Measurements from ENCODE around the gene DISC1.
"Not testable (repeated sequence)": the region's sequence is repeated elsewhere in the genome, so short reads cannot be mapped to it uniquely, and the experiment has no call there.

DISC1 gene

DNA sequence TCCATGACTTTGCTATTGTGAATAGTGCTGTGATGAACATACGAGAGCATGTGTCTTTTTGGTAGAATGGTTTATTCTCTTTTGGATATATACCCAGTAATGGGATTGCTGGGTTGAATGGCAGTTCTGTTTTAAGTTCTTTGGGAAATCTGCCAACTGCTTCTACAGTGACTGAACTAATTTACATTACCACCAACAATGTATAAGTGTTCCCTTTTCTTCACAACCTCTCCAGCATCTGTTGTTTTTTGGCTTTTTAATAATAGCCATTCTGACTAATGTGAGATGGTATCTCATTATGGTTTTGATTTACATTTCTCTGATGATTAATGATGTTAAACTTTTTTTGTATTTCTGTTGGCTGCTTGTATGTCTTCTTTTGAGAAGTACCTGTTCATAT is 335.2 kb downstream of the DISC1 start:
- DNase-seq (ENCODE audit: low spot score): not testable (repeated sequence)

DNA sequence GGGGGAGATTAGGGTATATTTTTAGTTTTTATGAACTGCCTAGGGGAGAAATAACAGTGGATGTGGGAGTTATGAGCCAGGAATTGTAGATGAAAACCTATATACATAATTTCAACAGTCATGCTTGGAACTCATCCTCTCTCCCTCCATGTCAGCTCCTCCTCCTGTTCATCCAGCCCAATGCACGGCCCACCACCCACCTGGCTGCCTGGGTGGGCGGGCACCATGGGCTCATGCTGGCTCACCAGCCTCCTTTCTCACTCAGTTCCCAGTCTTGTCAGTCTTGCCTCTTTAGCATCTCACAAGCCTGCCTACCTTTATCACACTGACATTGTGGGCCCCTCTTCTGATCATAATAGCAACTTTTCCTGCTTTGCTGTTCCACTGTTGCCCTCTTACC is 336.0 kb downstream of the DISC1 start:
- DNase-seq (ENCODE audit: low spot score): no peak

DNA sequence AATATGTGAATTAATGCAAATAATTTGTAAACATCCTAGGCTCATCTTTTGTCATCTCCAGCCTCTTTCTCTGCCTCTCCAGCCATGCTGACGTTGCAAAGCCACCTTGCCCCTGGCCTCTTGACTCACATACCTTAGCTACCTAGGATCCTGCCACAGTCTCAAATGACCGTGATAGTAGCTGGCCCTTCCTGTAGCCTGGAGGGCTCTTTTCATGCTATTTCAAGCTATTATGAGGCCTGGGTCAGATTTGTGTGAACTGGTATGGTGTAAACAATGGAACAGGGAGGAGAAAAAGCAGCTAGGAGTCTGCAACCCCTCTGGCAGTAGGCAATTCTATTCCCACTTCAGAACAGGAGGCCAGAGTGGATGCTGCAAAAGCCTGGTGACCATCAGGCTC is 337.7 kb downstream of the DISC1 start:
- DNase-seq (ENCODE audit: low spot score): no peak

DNA sequence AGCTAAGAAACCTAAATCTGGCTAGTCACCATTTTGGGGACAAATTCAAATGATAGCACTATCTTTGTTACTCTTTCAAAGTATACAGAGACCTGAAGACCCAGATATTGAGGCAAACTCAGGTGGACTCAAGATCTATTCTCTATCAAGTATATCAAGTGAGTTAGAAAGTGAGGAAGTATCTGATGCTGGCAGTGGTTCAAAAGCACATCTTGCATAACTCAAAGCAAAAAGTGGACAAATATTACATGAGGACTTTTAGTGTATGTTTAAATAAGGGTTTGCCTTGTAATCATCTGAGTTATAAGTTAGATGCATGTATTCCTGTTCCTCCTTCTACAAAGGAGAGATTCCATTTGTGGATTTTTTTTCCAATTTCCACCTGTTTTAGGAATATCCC is 338.4 kb downstream of the DISC1 start:
- DNase-seq (ENCODE audit: low spot score): no peak

DNA sequence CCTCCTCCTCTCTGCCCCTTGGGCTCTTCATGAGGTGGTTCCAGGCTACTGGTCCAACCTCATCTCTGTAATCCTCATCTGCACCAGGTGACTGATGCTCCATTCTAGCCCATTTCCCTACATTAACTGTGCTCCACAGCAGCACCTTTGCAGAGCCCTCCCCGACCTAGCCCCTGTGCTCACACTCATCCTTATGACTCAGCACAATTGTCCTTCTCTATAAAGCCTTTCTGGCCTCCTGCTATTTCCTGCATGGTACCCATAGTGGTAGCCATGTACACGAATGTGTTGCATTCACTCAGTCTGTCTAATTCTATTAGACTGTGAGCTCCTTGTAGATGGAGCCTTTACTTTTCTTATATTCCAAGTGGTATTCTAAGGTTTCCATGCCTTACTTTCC is 339.0 kb downstream of the DISC1 start:
- no peak for DNase-seq (ENCODE audit: low spot score)

DNA sequence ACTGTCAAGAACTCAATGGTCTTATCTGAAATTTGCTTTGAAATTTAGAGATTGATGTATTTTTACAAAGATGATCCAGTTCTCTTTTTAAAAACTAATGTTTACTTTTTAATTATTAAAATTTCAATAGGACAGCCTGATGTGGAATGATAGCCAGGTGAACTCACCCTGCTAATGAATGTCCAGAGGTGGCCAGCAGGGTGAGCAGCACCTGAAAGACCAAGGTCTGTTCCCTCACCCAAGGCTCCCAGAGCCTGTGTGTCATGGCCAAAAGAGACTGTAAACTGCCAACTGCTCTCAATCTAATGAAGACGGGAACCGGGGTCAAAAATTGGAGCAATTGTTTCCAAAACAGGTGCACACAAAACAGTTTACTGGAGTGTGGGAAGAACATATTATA is 340.4 kb downstream of the DISC1 start:
- DNase-seq (ENCODE audit: low spot score): no peak

DNA sequence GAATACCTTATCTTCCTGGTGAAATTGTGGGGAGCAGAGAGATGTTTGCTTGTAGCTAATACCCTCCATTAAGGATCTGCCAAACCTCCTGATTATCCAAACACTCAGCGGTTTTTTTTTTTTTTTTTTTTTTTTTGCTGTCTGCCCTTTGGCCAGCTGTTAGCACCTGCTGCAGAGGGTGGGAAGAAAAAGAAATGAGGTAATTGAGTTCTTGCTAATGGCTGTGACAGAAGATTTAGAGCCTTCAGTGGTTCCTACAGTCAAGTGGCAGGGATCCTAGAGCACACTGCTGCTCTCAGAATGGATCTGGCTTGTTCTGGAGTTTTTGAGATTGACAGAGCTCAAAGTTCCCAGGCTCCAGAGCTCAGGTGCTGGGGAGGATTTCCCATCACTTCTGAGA is 342.5 kb downstream of the DISC1 start:
- DNase-seq (ENCODE audit: low spot score): no peak

DNA sequence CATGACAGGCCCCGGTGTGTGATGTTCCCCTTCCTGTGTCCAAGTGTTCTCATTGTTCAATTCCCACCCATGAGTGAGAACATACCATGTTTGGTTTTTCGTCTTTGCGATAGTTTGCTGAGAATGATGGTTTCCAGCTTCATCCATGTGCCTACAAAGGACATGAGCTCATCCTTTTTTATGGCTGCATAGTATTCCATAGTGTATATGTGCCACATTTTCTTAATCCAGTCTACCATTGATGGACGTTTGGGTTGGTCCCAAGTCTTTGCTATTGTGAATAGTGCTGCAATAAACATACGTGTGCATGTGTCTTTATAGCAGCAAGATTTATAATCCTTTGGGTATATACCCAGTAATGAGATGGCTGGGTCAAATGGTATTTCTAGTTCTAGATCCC is 343.2 kb downstream of the DISC1 start:
- not testable (repeated sequence) for DNase-seq (ENCODE audit: low spot score)

DNA sequence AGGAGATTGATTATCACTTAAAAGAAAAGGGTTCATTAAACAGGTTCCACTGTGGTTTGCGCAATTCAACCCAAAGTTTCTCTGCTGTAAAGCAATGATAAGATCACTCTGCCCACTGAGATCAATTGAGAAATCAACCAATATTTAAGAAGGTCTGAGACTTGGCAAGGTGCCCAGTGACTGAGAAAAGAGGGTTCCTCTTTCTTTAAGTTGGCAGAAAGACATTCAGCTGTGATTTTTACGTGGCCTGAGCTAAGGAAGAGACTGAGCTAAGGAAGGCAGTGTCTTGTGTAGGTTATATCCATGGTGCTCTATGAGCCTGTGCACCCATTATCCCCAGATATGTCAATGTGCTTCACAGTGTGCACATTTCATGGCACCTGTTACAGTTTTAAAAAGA is 344.1 kb downstream of the DISC1 start:
- DNase-seq (ENCODE audit: low spot score): no peak

DNA sequence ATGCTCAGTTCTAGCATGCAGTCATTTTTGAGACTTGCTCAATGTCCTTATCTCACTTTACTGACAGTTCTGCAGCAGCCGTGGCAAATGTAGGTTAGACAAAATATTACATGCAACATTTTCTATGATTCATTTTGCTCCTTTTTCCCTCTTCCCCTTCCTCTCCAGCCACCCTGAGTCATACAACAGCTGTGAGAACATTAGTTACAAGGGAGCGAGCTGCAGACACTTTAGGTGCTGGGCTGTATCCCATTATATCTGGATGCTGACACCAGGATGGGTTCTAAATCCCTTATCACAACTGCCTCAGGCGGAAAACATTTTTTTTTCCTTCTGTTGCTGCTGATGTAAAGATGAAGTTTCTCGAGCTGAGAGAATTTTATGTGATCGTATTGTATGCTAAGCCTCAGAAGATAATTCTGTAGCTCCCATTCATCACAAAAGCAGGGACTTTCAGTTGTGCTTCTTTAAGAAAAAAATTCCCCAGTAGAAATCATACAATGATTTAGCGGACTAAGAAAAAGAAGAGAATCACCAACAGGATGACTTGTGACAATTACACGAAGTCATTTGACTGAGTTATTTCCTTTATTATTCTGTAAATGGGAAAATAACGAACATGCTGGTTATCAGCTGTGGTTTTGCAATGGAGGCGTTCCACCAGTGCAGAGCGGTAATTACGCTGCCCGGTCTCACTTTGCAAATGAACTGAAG is 345.0 kb downstream of the DISC1 start:
- DNase-seq (ENCODE audit: low spot score): no peak

DNA sequence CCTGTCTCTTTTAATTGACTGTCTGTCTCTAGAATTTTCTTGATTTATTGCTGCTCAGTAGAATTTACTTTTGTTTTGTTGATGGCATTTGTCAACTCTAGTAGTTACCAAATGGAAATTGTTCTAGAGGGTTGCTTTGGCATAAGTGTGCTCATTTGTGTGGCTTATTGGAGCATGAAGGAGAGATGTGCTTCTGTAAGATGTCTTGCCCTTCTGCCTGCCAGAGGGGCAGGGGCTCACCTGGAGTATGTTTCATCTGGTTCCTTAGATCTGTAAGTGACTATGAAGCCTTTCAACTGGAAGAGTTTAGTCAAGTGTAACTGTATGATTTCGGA is 345.5 kb downstream of the DISC1 start:
- DNase-seq (ENCODE audit: low spot score): no peak

DNA sequence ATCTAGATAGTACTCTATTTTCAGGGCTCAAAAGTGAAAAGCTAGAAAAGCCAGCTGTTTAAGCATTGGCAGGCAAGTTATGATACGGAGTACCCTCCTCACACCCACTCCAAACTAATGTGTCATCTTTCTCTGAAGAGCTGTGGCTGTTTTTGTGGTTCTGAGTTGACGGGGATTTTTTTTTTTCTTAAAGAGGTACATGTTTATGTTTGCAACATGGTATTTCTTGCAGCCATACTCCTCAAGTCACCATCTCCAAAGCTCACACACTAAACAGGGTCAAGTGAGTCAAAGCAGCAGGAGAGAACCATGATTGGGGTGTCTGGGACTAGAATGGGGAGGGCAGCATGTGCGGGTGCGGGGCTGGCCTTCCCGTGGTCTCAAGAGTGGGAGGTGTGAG is 347.2 kb downstream of the DISC1 start:
- no peak for DNase-seq (ENCODE audit: low spot score)

DNA sequence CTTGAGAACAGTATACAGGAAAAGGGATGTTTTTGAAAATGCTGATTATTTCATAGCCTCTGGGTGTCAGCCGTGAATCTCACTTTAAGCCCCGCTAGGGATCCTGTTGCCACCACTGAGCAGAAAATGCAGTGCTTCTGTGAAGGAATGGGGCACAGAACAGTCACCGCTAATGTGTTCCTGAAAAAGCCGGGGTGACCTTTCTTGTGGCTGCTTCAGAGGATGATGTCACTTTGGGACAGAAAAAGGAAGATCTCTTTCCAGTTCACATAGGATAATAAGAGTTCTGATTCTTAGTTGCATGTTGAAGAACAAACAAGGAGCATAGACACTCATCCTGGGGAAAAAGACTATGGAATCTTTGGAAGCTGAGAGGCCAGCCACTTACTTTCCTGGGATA is 349.6 kb downstream of the DISC1 start:
- no peak for DNase-seq (ENCODE audit: low spot score)

DNA sequence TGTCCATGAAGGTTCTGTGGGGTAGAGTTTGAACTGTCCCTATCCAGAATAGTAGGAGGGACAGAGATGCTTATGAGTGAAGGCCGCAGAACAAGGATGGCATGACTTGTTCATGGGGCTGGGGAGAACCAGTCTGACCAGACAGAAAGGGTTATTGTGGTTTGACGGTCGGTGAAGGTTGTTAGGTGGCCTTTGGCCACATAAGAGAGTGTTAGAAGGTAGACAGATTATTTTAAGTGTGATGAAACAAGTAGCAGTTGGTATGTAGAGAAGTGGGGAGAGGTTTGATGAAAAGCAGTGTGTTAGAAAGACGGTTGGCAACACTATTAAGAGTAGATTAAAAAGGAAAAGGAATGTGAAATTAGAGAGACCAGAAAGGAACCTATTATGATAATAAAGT is 355.1 kb downstream of the DISC1 start:
- no peak for DNase-seq (ENCODE audit: low spot score)

DNA sequence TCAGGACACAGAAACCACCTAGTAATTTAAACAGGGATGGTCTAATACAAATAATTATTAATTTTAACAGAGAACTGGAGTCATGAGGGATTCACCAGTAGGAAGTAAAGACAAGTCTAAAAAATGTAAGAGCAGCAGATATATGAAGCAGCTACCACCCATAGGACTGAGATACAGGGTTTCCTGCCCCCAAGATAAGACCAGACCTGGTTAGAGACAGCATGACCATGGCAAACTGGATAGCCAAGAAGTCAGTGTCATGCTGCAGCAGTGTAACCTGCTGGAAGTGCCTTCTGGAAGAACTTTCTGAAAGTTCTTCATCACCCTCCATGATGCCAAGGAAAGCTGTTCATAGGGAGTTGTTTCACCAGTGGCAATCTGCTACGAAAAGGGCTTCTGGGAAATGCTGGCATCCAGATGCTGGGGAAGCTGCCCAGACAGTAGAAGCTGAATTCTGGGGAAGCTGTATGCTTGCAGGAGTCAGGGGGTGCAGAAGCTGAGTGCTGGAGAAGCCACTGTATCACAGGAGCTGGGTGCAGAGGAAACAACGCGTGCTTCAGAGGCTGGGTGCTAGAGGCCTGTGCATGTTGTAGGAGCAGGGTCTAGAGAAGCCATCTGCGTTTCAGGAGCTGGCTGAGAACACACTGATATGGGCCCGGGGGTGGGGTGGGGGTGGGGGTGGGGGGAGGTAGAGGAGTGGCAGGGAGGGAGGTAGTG is 356.4 kb downstream of the DISC1 start:
- no peak for DNase-seq (ENCODE audit: low spot score)

DNA sequence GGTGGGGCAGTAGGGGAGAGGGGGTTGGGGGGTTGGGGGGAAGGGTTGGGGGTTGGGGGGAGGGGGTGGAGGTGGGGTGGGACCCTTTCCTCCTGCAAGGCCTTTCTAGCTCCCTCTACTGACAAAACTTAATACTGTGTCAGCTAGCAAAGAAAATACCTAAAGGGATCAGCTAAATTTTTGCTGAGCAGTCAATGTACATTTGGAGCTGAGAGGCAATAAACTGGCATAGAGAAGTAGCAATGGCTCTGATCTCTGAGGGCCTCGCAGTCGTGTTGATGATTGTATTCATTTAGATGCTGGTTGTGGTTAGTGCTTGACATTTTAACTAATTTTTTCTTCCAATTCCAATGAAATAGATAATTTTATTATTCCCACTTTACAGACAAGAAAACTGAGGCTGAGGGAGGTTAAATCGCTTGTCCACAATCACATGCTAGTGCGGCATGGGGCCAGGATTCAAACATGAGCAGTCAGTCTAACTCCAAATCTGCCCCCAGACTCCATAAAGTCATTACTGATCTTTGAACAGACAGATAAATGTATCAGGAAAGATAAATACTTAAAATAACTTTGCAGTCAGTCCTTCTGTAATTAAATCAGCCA is 357.1 kb downstream of the DISC1 start:
- no peak for DNase-seq (ENCODE audit: low spot score)

DNA sequence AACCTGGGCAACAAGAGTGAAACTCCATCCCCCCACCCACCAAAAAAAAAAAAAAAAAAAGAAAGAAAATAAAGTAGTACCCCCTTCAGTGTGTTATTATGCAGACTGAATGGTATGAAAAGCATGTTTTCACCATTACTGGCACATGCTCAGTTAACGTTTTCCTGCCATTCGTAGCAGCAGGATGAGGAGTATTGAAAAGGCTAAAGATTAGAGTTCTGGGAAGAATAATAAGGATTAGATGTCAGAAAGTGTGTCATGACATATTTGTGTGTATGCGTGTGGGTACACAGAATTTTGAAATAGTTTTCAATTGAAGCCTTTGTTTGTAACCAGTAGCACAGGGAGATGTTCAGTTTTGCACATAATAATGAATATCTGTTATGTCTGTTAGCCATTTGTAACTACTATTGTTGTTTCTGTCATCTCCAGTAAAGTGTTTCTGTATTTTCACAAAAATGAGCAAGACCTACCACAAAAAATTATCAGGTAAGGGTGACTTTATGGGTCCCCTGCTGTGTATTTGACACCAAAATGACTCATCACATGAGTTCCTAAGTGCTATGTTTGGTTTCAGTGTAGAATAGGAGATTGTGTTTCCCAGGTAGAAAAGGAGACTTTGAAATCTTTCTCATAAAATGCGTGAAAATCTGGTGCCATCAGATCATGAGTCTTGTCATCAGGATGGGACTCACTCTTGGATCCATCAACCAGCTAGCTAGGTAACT is 358.9 kb downstream of the DISC1 start:
- no peak for DNase-seq (ENCODE audit: low spot score)

DNA sequence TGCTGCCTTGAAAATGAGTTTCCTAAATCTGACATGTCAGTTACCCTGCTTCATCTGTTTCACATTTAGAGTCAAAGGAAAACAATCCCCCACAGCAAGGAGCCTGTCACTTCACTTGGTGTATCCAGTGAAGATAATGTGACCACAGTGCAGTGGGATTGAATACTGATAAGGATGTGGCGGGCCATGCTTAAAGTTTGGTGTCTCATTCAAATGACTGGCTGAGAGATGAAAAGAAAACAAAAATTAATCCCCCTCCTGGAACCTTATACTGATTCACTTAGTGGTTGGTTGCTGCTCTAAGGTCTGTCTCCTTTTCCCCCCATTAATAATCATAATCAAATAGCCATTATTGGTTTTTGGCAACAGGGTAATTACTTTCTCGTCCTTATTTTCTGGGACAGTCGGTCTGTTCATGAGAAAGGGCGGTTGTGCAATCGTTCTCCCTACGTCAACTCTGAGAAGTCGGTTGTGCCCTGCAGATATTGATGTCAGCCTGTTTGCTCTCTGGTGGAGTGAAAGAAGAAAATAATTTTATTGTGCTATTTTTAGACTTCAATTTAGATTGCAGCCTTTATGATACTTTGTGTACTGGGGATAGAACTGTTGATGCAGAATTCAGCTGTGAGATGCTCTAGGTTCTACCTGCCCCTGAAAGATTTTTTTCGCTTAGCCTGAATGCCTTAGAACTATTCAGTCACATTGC is 360.2 kb downstream of the DISC1 start:
- no peak for DNase-seq (ENCODE audit: low spot score)

DNA sequence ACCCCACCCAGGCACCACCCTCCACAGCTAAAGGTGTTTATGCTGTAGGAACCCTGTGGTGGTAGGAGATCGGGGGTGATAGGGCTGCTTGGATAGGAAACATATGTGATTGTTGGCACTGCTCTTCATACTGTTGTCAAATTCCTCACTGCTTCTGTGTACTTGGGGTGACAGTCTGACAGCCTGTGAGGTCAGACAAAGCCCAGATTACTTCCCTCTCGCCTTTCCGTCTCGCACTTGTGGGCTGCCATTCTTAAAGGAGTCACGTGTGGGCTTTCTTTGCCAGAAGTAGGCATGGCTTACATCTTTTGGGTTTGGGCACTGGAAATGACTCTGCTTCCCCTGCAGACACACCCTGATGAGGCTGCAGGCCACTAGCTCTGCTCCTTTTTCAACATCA is 363.8 kb downstream of the DISC1 start:
- DNase-seq (ENCODE audit: low spot score): no peak

DNA sequence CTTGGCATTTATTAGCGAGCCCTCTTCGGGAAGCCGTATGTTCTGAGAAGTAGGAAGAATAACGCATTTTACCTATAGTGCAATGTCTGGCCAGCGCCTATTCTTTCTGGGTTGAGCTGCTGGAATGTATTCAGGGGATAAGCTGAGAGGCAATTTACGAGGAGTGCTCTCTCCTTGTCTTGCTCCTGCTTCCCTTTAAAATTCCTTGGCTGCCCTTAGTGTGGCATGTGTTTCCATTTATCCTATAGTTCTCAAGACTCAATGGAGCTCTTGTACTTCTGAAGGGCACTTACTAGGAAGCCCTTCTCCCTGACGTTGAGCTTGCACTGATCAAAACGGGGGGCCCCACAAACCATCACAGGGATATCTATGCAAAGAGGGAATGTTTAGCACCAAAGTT is 364.6 kb downstream of the DISC1 start:
- no peak for DNase-seq (ENCODE audit: low spot score)

DNA sequence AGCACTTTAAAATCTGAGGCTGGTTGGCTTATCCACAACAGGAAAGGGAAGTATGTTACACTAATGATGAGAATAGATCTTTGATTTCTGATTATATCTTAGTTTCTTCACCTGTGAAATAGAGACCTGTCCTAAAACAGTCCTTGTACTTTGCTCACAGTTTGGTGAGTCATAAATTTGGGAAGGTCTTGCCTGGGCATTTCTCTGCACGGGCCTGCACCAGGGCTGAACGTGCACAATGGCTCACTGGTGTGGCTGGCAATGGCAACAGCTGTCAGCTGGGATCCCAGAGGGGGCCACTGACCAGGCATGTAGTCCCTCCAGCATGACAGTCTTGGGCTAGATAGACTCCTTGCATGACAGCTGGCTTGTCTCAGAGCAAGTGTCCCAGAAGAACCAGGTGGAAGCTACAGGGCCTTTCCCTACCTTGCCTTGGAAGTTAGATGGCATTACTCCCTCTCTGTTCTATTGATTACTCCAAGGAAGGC is 367.4 kb downstream of the DISC1 start:
- DNase-seq (ENCODE audit: low spot score): no peak

DNA sequence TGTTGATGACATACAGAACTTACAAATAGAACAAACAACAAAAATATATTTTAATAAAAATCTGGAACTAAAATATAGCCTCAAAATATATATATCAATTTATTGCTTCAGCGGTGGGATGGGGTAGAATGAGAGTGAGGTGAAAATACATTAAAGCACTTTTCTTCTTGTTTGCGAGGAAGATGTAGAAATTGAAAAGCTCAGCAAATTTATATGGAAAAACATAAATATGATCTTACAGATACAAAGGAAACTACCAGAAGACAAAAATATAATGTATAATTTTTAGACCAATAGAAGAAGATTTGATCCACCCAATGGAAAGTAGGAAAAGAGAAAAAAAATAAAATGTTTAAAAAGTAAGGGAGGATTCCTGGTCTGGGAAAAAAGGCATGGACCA is 372.2 kb downstream of the DISC1 start:
- no peak for DNase-seq (ENCODE audit: low spot score)
